ENCODE results near the gene IMP4. TPM values are rescaled to one million over a fixed set of nuclear protein-coding genes. Genes with fewer than 3 reads are reported as not detected.

IMP4 gene
- total RNA-seq, 2 experiments from 2014 or later, result 81.7 to 88.1 TPM

GRCh38 chr2:130354139-130354428 lies 11.4 kb downstream of the IMP4 start:
- Mint-ChIP-seq H3K9me3 (no peaks in the 10 kb centered on the region), H3K4me1 (ENCODE audit: low read depth) (peaks cover 17% of the 10 kb centered on the region), H3K27ac (no peak overlapping the region), H3K27me3 (no peaks in the 10 kb centered on the region), H3K36me3 (ENCODE audit: low read depth) (peaks cover 4% of the 10 kb centered on the region), H3K4me3 (peak overlapping the region; percentile 89)
- Histone ChIP-seq H3K27ac (ENCODE audit: low read depth in 1 of 2, low read length in 2 of 2) (no peak overlapping the region), H3K4me1 (ENCODE audit: insufficient read depth, low read length) (peaks cover 16% of the 10 kb centered on the region), H3K27me3 (ENCODE audit: control insufficient read depth in 1 of 2, insufficient read depth in 2 of 2, low read length in 2 of 2) (no peaks in the 10 kb centered on the region), H3K9me3 (ENCODE audit: control insufficient read depth in 1 of 2, insufficient read depth in 1 of 2, low read length in 2 of 2) (no peaks in the 10 kb centered on the region), H3K4me3 (ENCODE audit: low read length) (no peak overlapping the region), H3K36me3 (ENCODE audit: insufficient read depth, low read length) (no peaks in the 10 kb centered on the region)
- CTCF ChIA-PET, result interaction anchor here (1.1 kb wide), 1 partner anchor 12 kb away, joined by 3 read pairs; the partner anchor contains the start of gene IMP4
- no peak for TF ChIP-seq CTCF (IDR thresholded peaks at IDR 0.05)
- no peak for ATAC-seq (ENCODE audit: poor library complexity)
- intact Hi-C loops (cut with DNase I, micrococcal nuclease), result loop anchor here in 1 of 2 experiments (2.0 to 10.0 kb wide), 2 partner anchors 17 to 521 kb away; no protein-coding TSS in a partner anchor
- POLR2A ChIA-PET, result interaction anchor here (1.4 to 6.7 kb wide), 2 partner anchors 11 to 15 kb away, joined by 4 to 75 read pairs; partner anchors contain the start of gene IMP4
- DNase-seq, result no peak

GRCh38 chr2:130355172-130355577 lies 12.5 kb downstream of the IMP4 start:
- Mint-ChIP-seq H3K4me1 (ENCODE audit: low read depth) (peaks cover 17% of the 10 kb centered on the region), H3K9me3 (no peaks in the 10 kb centered on the region), H3K27ac (no peak overlapping the region), H3K36me3 (ENCODE audit: low read depth) (no peaks in the 10 kb centered on the region), H3K4me3 (peak overlapping the region; percentile 89), H3K27me3 (no peaks in the 10 kb centered on the region)
- TF ChIP-seq CTCF (IDR thresholded peaks at IDR 0.05), result no peak
- DNase-seq (no peak), ATAC-seq (ENCODE audit: poor library complexity) (no peak)
- ChIA-PET POLR2A (interaction anchor here (1.3 to 6.7 kb wide), 3 partner anchors 12 to 750 kb away, joined by 3 to 75 read pairs (median 4); partner anchors contain the start of genes IMP4 and PLEKHB2), CTCF (interaction anchor here (0.6 kb wide), 1 partner anchor 177 kb away, joined by 3 read pairs; no protein-coding TSS in a partner anchor)
- H3K27me3 ChIP-seq (ENCODE audit: control insufficient read depth in 1 of 2, insufficient read depth in 2 of 2, low read length in 2 of 2), result no peaks in the 10 kb centered on the region
- no peaks in the 10 kb centered on the region for H3K36me3 ChIP-seq (ENCODE audit: insufficient read depth, low read length)
- H3K27ac ChIP-seq (ENCODE audit: low read depth in 1 of 2, low read length in 2 of 2), result no peak overlapping the region
- intact Hi-C loops (cut with DNase I, micrococcal nuclease), result loop anchor here in 1 of 2 experiments (2.0 to 10.0 kb wide), 2 partner anchors 16 to 520 kb away; no protein-coding TSS in a partner anchor
- H3K4me1 ChIP-seq (ENCODE audit: insufficient read depth, low read length), result peaks cover 16% of the 10 kb centered on the region
- H3K9me3 ChIP-seq (ENCODE audit: control insufficient read depth in 1 of 2, insufficient read depth in 1 of 2, low read length in 2 of 2), result no peaks in the 10 kb centered on the region
- H3K4me3 ChIP-seq (ENCODE audit: low read length), result peak overlapping the region; percentile 60

GRCh38 chr2:130355578-130356431 lies 13.1 kb downstream of the IMP4 start, which contains the start of gene PTPN18:
Gene PTPN18, plus strand, starts transcription at chr2:130356056. Its CDS starts 52 bp downstream, at chr2:130356108.
- intact Hi-C loops (cut with DNase I, micrococcal nuclease), result loop anchor here in 1 of 2 experiments (2.0 to 10.0 kb wide), 2 partner anchors 15 to 519 kb away; no protein-coding TSS in a partner anchor
- Histone ChIP-seq H3K27ac (ENCODE audit: low read depth in 1 of 2, low read length in 2 of 2) (no peak within 1 kb of the TSS), H3K4me1 (ENCODE audit: insufficient read depth, low read length) (peaks cover 16% of the 10 kb centered on the region), H3K36me3 (ENCODE audit: insufficient read depth, low read length) (no peaks in the 10 kb centered on the region), H3K4me3 (ENCODE audit: low read length) (peak within 1 kb of the TSS; percentile 60), H3K27me3 (ENCODE audit: control insufficient read depth in 1 of 2, insufficient read depth in 2 of 2, low read length in 2 of 2) (no peaks in the 10 kb centered on the region), H3K9me3 (ENCODE audit: control insufficient read depth in 1 of 2, insufficient read depth in 1 of 2, low read length in 2 of 2) (no peaks in the 10 kb centered on the region)
- ChIA-PET POLR2A (interaction anchor here (1.0 to 6.7 kb wide), 3 partner anchors 13 to 749 kb away, joined by 3 to 75 read pairs (median 5); partner anchors contain the start of genes IMP4 and PLEKHB2), CTCF (interaction anchor here (0.6 to 1.1 kb wide), 4 partner anchors 11 to 177 kb away, joined by 3 to 6 read pairs (median 4); partner anchors contain the start of gene IMP4)
- DNase-seq (peak in 12 of 14 experiments; percentile 23 to 80 (median 48)), ATAC-seq (ENCODE audit: poor library complexity) (peak; percentile 84)
- TF ChIP-seq CTCF (IDR thresholded peaks at IDR 0.05), result peak; percentile 42
- Mint-ChIP-seq H3K4me3 (peak within 1 kb of the TSS; percentile 89), H3K9me3 (no peaks in the 10 kb centered on the region), H3K4me1 (ENCODE audit: low read depth) (peaks cover 17% of the 10 kb centered on the region), H3K27me3 (no peaks in the 10 kb centered on the region), H3K27ac (no peak within 1 kb of the TSS), H3K36me3 (ENCODE audit: low read depth) (no peaks in the 10 kb centered on the region)
